GM19395 (cell line): ENCODE measurements around the gene GPR89B.
"Not testable (repeated sequence)": the region's sequence is repeated elsewhere in the genome, so short reads cannot be mapped to it uniquely, and the experiment has no call there.

Source experiments
- ATAC-seq: cut with Tn5 transposase; IDR thresholded peaks from one replicate; pipeline ENCODE4 v1.9.1; 2021; ENCODE audit warnings: mild to moderate bottlenecking, moderate library complexity; ENCODE audit not compliant: unreplicated experiment

GPR89B gene

GRCh38 chr1:147928236-147929132 lies at the start of gene GPR89B:
Gene GPR89B, plus strand, starts transcription at chr1:147928420. Its CDS starts 117 bp downstream, at chr1:147928537.
- ATAC-seq, result peak; percentile 94

- ATAC-seq, result no peak
Measured at GRCh38 chr1:147879911-147880310, 48.3 kb upstream of the GPR89B start.

- no peak for ATAC-seq
Measured at GRCh38 chr1:147882535-147882934, 45.7 kb upstream of the GPR89B start.

- ATAC-seq, result peak; percentile 76
Measured at GRCh38 chr1:147890177-147890790, 37.9 kb upstream of the GPR89B start.

- no peak for ATAC-seq
Measured at GRCh38 chr1:147891088-147891487, 37.1 kb upstream of the GPR89B start.

- no peak for ATAC-seq
Measured at GRCh38 chr1:147892216-147892615, 36.0 kb upstream of the GPR89B start.

GRCh38 chr1:147892731-147893214 lies 35.4 kb upstream of the GPR89B start:
- ATAC-seq, result no peak

- no peak for ATAC-seq
Measured at GRCh38 chr1:147895123-147895522, 33.1 kb upstream of the GPR89B start.

GRCh38 chr1:147897029-147897752 lies 31.0 kb upstream of the GPR89B start:
- ATAC-seq, result no peak

GRCh38 chr1:147897789-147898188 lies 30.4 kb upstream of the GPR89B start:
- no peak for ATAC-seq

- ATAC-seq, result no peak
Measured at GRCh38 chr1:147902253-147902845, 25.9 kb upstream of the GPR89B start, which contains the start of gene GJA8. Gene GJA8, plus strand, starts transcription at chr1:147902795. Its CDS starts 5,161 bp downstream, at chr1:147907956.

GRCh38 chr1:147904726-147905125 lies 23.5 kb upstream of the GPR89B start:
- no peak for ATAC-seq

- no peak for ATAC-seq
Measured at GRCh38 chr1:147907786-147908509, 20.3 kb upstream of the GPR89B start.

- ATAC-seq, result no peak
Measured at GRCh38 chr1:147912553-147912952, 15.7 kb upstream of the GPR89B start.

GRCh38 chr1:147913362-147913942 lies 14.8 kb upstream of the GPR89B start:
- no peak for ATAC-seq

GRCh38 chr1:147919896-147920295 lies 8.3 kb upstream of the GPR89B start:
- no peak for ATAC-seq

- ATAC-seq, result no peak
Measured at GRCh38 chr1:147924813-147925212, 3.4 kb upstream of the GPR89B start.

GRCh38 chr1:147927215-147927614 lies 1.0 kb upstream of the GPR89B start:
- ATAC-seq, result not testable (repeated sequence)

GRCh38 chr1:147927689-147928088 lies 531 bp upstream of the GPR89B start:
- ATAC-seq, result peak; percentile 4

GRCh38 chr1:147931137-147931536 lies 2.9 kb downstream of the GPR89B start:
- not testable (repeated sequence) for ATAC-seq
